OCI-LY1 (cell line): ENCODE measurements around the gene NTRK3.

ENCODE experiments used
- H2AFZ ChIP-seq: fragments of 200-600 bp; sonication (generic), shearing (Covaris generic); 2 replicates; pipeline ENCODE4 v1.6.0; 2014; ENCODE audit warnings: antibody characterized with exemption, mild to moderate bottlenecking, low read length
- H3F3A ChIP-seq: fragments of 200-600 bp; sonication (generic), shearing (Covaris generic); 2 replicates; pipeline ENCODE4 v1.6.0; 2014; ENCODE audit warnings: mild to moderate bottlenecking, antibody characterized with exemption, low read length, moderate library complexity; ENCODE audit not compliant: insufficient read depth
- H3K27ac ChIP-seq: fragments of 200-600 bp; sonication (generic); 2 replicates; pipeline ENCODE4 v1.5.1; 2014; ENCODE audit warnings: low read length, mixed run types, mild to moderate bottlenecking, low read depth; ENCODE audit not compliant: poor library complexity, severe bottlenecking
- H3K27me3 ChIP-seq: fragments of 200-600 bp; sonication (generic); 2 replicates; pipeline ENCODE4 v1.6.0; 2014; ENCODE audit warnings: antibody characterized with exemption, mild to moderate bottlenecking, low read length, moderate library complexity; ENCODE audit not compliant: insufficient read depth
- H3K36me3 ChIP-seq: fragments of 200-600 bp; sonication (generic); 2 replicates; pipeline ENCODE4 v1.6.1; 2014; ENCODE audit warnings: mild to moderate bottlenecking, antibody characterized with exemption, low read length, moderate library complexity, mixed read lengths; ENCODE audit not compliant: insufficient read depth
- H3K4me1 ChIP-seq: fragments of 200-600 bp; sonication (generic); 2 replicates; pipeline ENCODE4 v1.5.1; 2014; ENCODE audit warnings: mild to moderate bottlenecking, low read length, moderate library complexity; ENCODE audit not compliant: insufficient read depth, severe bottlenecking
- H3K4me2 ChIP-seq: fragments of 200-600 bp; sonication (generic), shearing (Covaris generic); 2 replicates; pipeline ENCODE4 v1.6.1; 2014; ENCODE audit warnings: low read length
- H3K4me3 ChIP-seq: fragments of 200-600 bp; sonication (generic); 2 replicates; pipeline ENCODE4 v1.5.1; 2014; ENCODE audit warnings: low read length, low read depth, mild to moderate bottlenecking, mixed read lengths; ENCODE audit not compliant: poor library complexity, severe bottlenecking
- H3K79me2 ChIP-seq: fragments of 200-600 bp; shearing (Covaris generic); 2 replicates; pipeline ENCODE4 v1.6.1; 2016; ENCODE audit warnings: mixed run types, low read length, mixed read lengths; ENCODE audit not compliant: insufficient read depth
- H3K9ac ChIP-seq: fragments of 200-600 bp; sonication (generic), shearing (Covaris generic); 2 replicates; pipeline ENCODE4 v1.6.1; 2014; ENCODE audit warnings: mild to moderate bottlenecking, low read length, mixed read lengths
- H3K9me2 ChIP-seq: fragments of 200-600 bp; sonication (generic), shearing (Covaris generic); 2 replicates; pipeline ENCODE4 v1.6.1; 2014; ENCODE audit warnings: low read depth, mild to moderate bottlenecking, low read length, mixed read lengths
- H3K9me3 ChIP-seq: fragments of 200-600 bp; shearing (Covaris generic); 2 replicates; pipeline ENCODE4 v1.6.1; 2014; ENCODE audit warnings: low read length, mixed read lengths
- H4K20me1 ChIP-seq: fragments of 200-600 bp; sonication (generic), shearing (Covaris generic); 2 replicates; pipeline ENCODE4 v1.6.0; 2016; ENCODE audit warnings: mild to moderate bottlenecking, low read length; ENCODE audit not compliant: insufficient read depth
- EZH2 ChIP-seq: fragments of 200-600 bp; sonication (generic), shearing (Covaris generic); IDR thresholded peaks from 2 replicates; pipeline ENCODE4 v1.8.0; 2017; ENCODE audit warnings: borderline replicate concordance, mixed run types, mild to moderate bottlenecking, antibody characterized with exemption, low read length, moderate library complexity, mixed read lengths
- TF ChIP-seq, protein P1 (sequence below): fragments of 200-600 bp; sonication (generic), shearing (Covaris generic); IDR thresholded peaks from 2 replicates; pipeline ENCODE4 v1.5.1; 2017; ENCODE audit warnings: mild to moderate bottlenecking, antibody characterized with exemption, low read length, moderate library complexity, mixed read lengths

NTRK3 gene

GRCh38 chr15:88040516-88040915, 216.0 kb downstream of the NTRK3 start:
- H3K36me3 ChIP-seq: no peaks in the 10 kb centered on the region
- H3K4me1 ChIP-seq: no peaks in the 10 kb centered on the region
- no peaks in the 10 kb centered on the region for H3K9me3 ChIP-seq
- no peak overlapping the region for H3K4me2 ChIP-seq
- H4K20me1 ChIP-seq: no peaks in the 10 kb centered on the region
- no peak overlapping the region for H2AFZ ChIP-seq
- no peak overlapping the region for H3K9ac ChIP-seq
- no peak for TF ChIP-seq EZH2
- TF ChIP-seq, protein P1, sequence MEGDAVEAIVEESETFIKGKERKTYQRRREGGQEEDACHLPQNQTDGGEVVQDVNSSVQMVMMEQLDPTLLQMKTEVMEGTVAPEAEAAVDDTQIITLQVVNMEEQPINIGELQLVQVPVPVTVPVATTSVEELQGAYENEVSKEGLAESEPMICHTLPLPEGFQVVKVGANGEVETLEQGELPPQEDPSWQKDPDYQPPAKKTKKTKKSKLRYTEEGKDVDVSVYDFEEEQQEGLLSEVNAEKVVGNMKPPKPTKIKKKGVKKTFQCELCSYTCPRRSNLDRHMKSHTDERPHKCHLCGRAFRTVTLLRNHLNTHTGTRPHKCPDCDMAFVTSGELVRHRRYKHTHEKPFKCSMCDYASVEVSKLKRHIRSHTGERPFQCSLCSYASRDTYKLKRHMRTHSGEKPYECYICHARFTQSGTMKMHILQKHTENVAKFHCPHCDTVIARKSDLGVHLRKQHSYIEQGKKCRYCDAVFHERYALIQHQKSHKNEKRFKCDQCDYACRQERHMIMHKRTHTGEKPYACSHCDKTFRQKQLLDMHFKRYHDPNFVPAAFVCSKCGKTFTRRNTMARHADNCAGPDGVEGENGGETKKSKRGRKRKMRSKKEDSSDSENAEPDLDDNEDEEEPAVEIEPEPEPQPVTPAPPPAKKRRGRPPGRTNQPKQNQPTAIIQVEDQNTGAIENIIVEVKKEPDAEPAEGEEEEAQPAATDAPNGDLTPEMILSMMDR: no peak
- H3F3A ChIP-seq: no peaks in the 10 kb centered on the region
- H3K79me2 ChIP-seq: no peaks in the 10 kb centered on the region
- no peak overlapping the region for H3K4me3 ChIP-seq
- no peak overlapping the region for H3K27ac ChIP-seq
- H3K27me3 ChIP-seq: no peaks in the 10 kb centered on the region
- H3K9me2 ChIP-seq: no peaks in the 10 kb centered on the region

DNA sequence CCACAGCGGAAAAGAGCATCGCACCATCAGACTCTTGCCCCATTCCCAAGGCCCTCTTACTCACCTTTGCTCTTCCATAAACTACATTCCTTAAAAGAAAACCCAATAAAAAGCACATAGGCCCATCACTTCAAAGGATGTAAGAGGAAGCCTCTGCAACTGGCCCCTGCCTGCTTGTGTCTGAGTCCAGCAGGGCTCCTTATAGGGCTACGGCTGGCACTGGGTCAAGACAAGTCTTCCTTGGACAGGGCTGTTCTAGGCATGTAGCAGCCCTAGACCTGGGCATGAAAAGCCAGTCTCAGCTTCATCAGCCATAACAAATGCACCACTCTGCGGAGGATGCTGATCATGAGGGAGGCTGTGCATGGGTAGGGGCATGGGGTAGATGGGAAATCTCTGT, 218.3 kb downstream of the NTRK3 start:
- no peak overlapping the region for H3K4me2 ChIP-seq
- no peaks in the 10 kb centered on the region for H4K20me1 ChIP-seq
- no peaks in the 10 kb centered on the region for H3K79me2 ChIP-seq
- no peak overlapping the region for H3K9ac ChIP-seq
- no peak overlapping the region for H2AFZ ChIP-seq
- no peak overlapping the region for H3K27ac ChIP-seq
- H3K27me3 ChIP-seq: no peaks in the 10 kb centered on the region
- H3K36me3 ChIP-seq: no peaks in the 10 kb centered on the region
- H3K9me3 ChIP-seq: no peaks in the 10 kb centered on the region
- H3K4me1 ChIP-seq: no peaks in the 10 kb centered on the region
- no peaks in the 10 kb centered on the region for H3F3A ChIP-seq
- no peak for TF ChIP-seq EZH2
- TF ChIP-seq, protein P1: no peak
- H3K9me2 ChIP-seq: no peaks in the 10 kb centered on the region
- no peak overlapping the region for H3K4me3 ChIP-seq

GRCh38 chr15:88036154-88036839, 220.2 kb downstream of the NTRK3 start:
- Histone ChIP-seq H3K4me1 (no peaks in the 10 kb centered on the region), H3K27ac (no peak overlapping the region), H3K36me3 (no peaks in the 10 kb centered on the region), H3K9ac (no peak overlapping the region), H3K4me2 (no peak overlapping the region), H3K9me2 (no peaks in the 10 kb centered on the region), H3K79me2 (no peaks in the 10 kb centered on the region), H3K9me3 (no peaks in the 10 kb centered on the region), H3K4me3 (no peak overlapping the region), H3F3A (no peaks in the 10 kb centered on the region), H4K20me1 (no peaks in the 10 kb centered on the region), H2AFZ (no peak overlapping the region), H3K27me3 (no peaks in the 10 kb centered on the region)
- no peak for TF ChIP-seq EZH2
- TF ChIP-seq, protein P1: no peak
